CD4-positive, alpha-beta T cell (primary cell): ENCODE data around the gene PSEN1. TPM values are rescaled to one million over a fixed set of nuclear protein-coding genes. Genes with fewer than 3 reads are reported as not detected.

Experiments
- ATAC-seq: fragments of 200-7000 bp; cut with Tn5 transposase; one replicate; pipeline ENCODE4 v1.10.0; 2022; ENCODE audit warnings: mild to moderate bottlenecking; ENCODE audit not compliant: poor library complexity
- CTCF ChIA-PET: fragments of 350-600 bp; sonication (Branson Sonifier 250); formaldehyde crosslinking; loops from one replicate; lab custom pipeline; 2021; ENCODE audit warnings: antibody characterized with exemption, inconsistent platforms; lab: Charles Lee
- POLR2A ChIA-PET: fragments of 350-600 bp; sonication (Branson Sonifier 250); formaldehyde crosslinking; loops from one replicate; lab custom pipeline; 2021; ENCODE audit warnings: antibody characterized with exemption, inconsistent platforms; lab: Charles Lee
- DNase-seq, 14 experiments: peaks; one replicate each; pipeline ENCODE4 v3.0.0-alpha.2; 2013 to 2020; ENCODE audit warnings: mixed read lengths in 2 of 14
- H3K27ac ChIP-seq, 2 donors: one replicate each; pipeline versions ENCODE4 v1.5.1 to v1.7.0; 2013; ENCODE audit warnings: low read length in 2 of 2, low read depth in 1 of 2, mild to moderate bottlenecking in 1 of 2
- H3K27me3 ChIP-seq, 2 experiments: 1 replicate in 1 of 2; 2 replicates in 1 of 2; pipeline versions ENCODE4 v1.6.1 to v1.7.0; 2013; ENCODE audit warnings: low read length in 2 of 2, control low read depth in 1 of 2, mild to moderate bottlenecking in 1 of 2, moderate library complexity in 1 of 2; ENCODE audit not compliant: insufficient read depth in 2 of 2, control insufficient read depth in 1 of 2
- H3K36me3 ChIP-seq: one replicate; pipeline ENCODE4 v1.6.1; 2013; ENCODE audit warnings: low read length, control low read depth; ENCODE audit not compliant: insufficient read depth
- H3K4me1 ChIP-seq: one replicate; pipeline ENCODE4 v1.6.1; 2013; ENCODE audit warnings: low read length, control low read depth; ENCODE audit not compliant: insufficient read depth
- H3K4me3 ChIP-seq: one replicate; pipeline ENCODE4 v1.5.1; 2013; ENCODE audit warnings: mild to moderate bottlenecking, low read length, moderate library complexity
- H3K9me3 ChIP-seq, 2 experiments: 1 replicate in 1 of 2; 2 replicates in 1 of 2; pipeline versions ENCODE4 v1.6.1 to v1.7.0; 2013; ENCODE audit warnings: low read length in 2 of 2, mild to moderate bottlenecking in 2 of 2, control low read depth in 1 of 2, moderate library complexity in 1 of 2; ENCODE audit not compliant: control insufficient read depth in 1 of 2, insufficient read depth in 1 of 2
- H3K27ac Mint-ChIP-seq: one replicate; pipeline ENCODE4 v1.8.0; 2020; ENCODE audit warnings: mixed read lengths
- H3K27me3 Mint-ChIP-seq: one replicate; pipeline ENCODE4 v1.8.0; 2021; ENCODE audit warnings: mixed read lengths
- H3K36me3 Mint-ChIP-seq: one replicate; pipeline ENCODE4 v1.8.0; 2021; ENCODE audit warnings: low read depth, mixed read lengths
- H3K4me1 Mint-ChIP-seq: one replicate; pipeline ENCODE4 v1.8.0; 2021; ENCODE audit warnings: low read depth, mixed read lengths
- H3K4me3 Mint-ChIP-seq: one replicate; pipeline ENCODE4 v1.8.0; 2020; ENCODE audit warnings: mild to moderate bottlenecking, mixed read lengths
- H3K9me3 Mint-ChIP-seq: one replicate; pipeline ENCODE4 v1.8.0; 2020; ENCODE audit warnings: mixed read lengths
- CTCF ChIP-seq: fragments of 200-600 bp; IDR thresholded peaks from one replicate; pipeline ENCODE4 v1.8.0; 2022; ENCODE audit warnings: antibody characterized with exemption, mild to moderate bottlenecking
- intact Hi-C, 2 experiments: fragments of 100-400 bp; cut with DNase I in 1 of 2; cut with micrococcal nuclease in 1 of 2; formaldehyde crosslinking; loops; one replicate each; pipeline versions ENCODE4 v1.15.1 to v1.9.0; 2023 to 2025; cut with DNase I, micrococcal nuclease
- total RNA-seq, 174 experiments: library from RNA in 2 of 174; stranded (reverse) in 2 of 174; gene quantifications; one replicate each; pipeline ENCODE4 v1.2.3 and lab custom pipeline; 2021 to 2026

PSEN1 gene
- total RNA-seq, 2 experiments from 2014 or later, result 27.1 to 28.3 TPM

GRCh38 chr14:73265721-73266046 lies 129.4 kb downstream of the PSEN1 start:
- H3K4me1 Mint-ChIP-seq, result peaks cover 7% of the 10 kb centered on the region
- intact Hi-C loops, result no loop called here
- Histone ChIP-seq H3K36me3 (no peaks in the 10 kb centered on the region), H3K4me3 (no peak overlapping the region), H3K9me3 (no peaks in the 10 kb centered on the region), H3K27me3 (peaks cover 0 to 2% of the 10 kb centered on the region in 2 experiments), H3K27ac (no peak overlapping the region), H3K4me1 (peaks cover 10% of the 10 kb centered on the region)
- CTCF ChIA-PET, result no interaction called here
- no peak for ATAC-seq
- H3K9me3 Mint-ChIP-seq, result no peaks in the 10 kb centered on the region
- no peak overlapping the region for H3K27ac Mint-ChIP-seq
- H3K36me3 Mint-ChIP-seq, result no peaks in the 10 kb centered on the region
- peaks cover 15% of the 10 kb centered on the region for H3K27me3 Mint-ChIP-seq
- H3K4me3 Mint-ChIP-seq, result no peak overlapping the region
- no peak for DNase-seq
- TF ChIP-seq CTCF, result no peak
- POLR2A ChIA-PET, result no interaction called here

GRCh38 chr14:73266317-73266716 lies 130.0 kb downstream of the PSEN1 start:
- Mint-ChIP-seq H3K27me3 (peaks cover 18% of the 10 kb centered on the region), H3K4me3 (no peak overlapping the region), H3K4me1 (peaks cover 12% of the 10 kb centered on the region), H3K9me3 (no peaks in the 10 kb centered on the region), H3K27ac (no peak overlapping the region), H3K36me3 (no peaks in the 10 kb centered on the region)
- TF ChIP-seq CTCF, result no peak
- ATAC-seq (no peak), DNase-seq (no peak)
- H3K4me3 ChIP-seq, result no peak overlapping the region
- intact Hi-C loops, result no loop called here
- ChIA-PET POLR2A (no interaction called here), CTCF (no interaction called here)
- H3K9me3 ChIP-seq, result no peaks in the 10 kb centered on the region
- no peak overlapping the region for H3K27ac ChIP-seq
- H3K4me1 ChIP-seq, result peaks cover 10% of the 10 kb centered on the region
- no peaks in the 10 kb centered on the region for H3K36me3 ChIP-seq
- H3K27me3 ChIP-seq, result peaks cover 0 to 2% of the 10 kb centered on the region in 2 experiments

GRCh38 chr14:73267474-73267873 lies 131.2 kb downstream of the PSEN1 start:
- Mint-ChIP-seq H3K36me3 (no peaks in the 10 kb centered on the region), H3K9me3 (no peaks in the 10 kb centered on the region), H3K27me3 (peaks cover 18% of the 10 kb centered on the region), H3K4me3 (no peak overlapping the region), H3K4me1 (peaks cover 12% of the 10 kb centered on the region), H3K27ac (no peak overlapping the region)
- POLR2A ChIA-PET, result no interaction called here
- DNase-seq, result no peak
- intact Hi-C loops, result no loop called here
- Histone ChIP-seq H3K36me3 (no peaks in the 10 kb centered on the region), H3K27me3 (peaks cover 0 to 2% of the 10 kb centered on the region in 2 experiments), H3K4me1 (peaks cover 10% of the 10 kb centered on the region), H3K9me3 (no peaks in the 10 kb centered on the region), H3K27ac (no peak overlapping the region), H3K4me3 (no peak overlapping the region)
- no peak for ATAC-seq
- CTCF ChIA-PET, result no interaction called here
- no peak for TF ChIP-seq CTCF
